Fibroblast of skin of left quadriceps (primary cell): ENCODE results near the gene KCND2.

Experiments used
- DNase-seq, 2 experiments: peaks; one replicate each; pipeline ENCODE4 v3.0.0-alpha.2; 2013; ENCODE audit warnings: low read depth in 2 of 2

Gene KCND2

GRCh38 chr7:120311028-120311788 lies 38.2 kb downstream of the KCND2 start:
- DNase-seq, result no peak

GRCh38 chr7:120320218-120320961 lies 47.4 kb downstream of the KCND2 start:
- DNase-seq, result no peak

- DNase-seq, result no peak
Observed at GRCh38 chr7:120327054-120327453, 54.1 kb downstream of the KCND2 start.

GRCh38 chr7:120332433-120332832 lies 59.5 kb downstream of the KCND2 start:
- no peak for DNase-seq

GRCh38 chr7:120334475-120334874 lies 61.5 kb downstream of the KCND2 start:
- DNase-seq, result no peak

- no peak for DNase-seq
Observed at GRCh38 chr7:120337308-120337907, 64.4 kb downstream of the KCND2 start.

GRCh38 chr7:120344276-120344675 lies 71.3 kb downstream of the KCND2 start:
- no peak for DNase-seq

GRCh38 chr7:120353171-120353570 lies 80.2 kb downstream of the KCND2 start:
- DNase-seq, result no peak

- no peak for DNase-seq
Observed at GRCh38 chr7:120360918-120361317, 87.9 kb downstream of the KCND2 start.

- DNase-seq, result no peak
Observed at GRCh38 chr7:120363414-120363813, 90.4 kb downstream of the KCND2 start.

GRCh38 chr7:120370954-120371353 lies 98.0 kb downstream of the KCND2 start:
- DNase-seq, result no peak

- DNase-seq, result no peak
Observed at GRCh38 chr7:120373174-120373573, 100.2 kb downstream of the KCND2 start.

- no peak for DNase-seq
Observed at GRCh38 chr7:120394595-120394994, 121.6 kb downstream of the KCND2 start.

- no peak for DNase-seq
Observed at GRCh38 chr7:120395526-120396019, 122.6 kb downstream of the KCND2 start.

- no peak for DNase-seq
Observed at GRCh38 chr7:120398284-120399000, 125.5 kb downstream of the KCND2 start.

- no peak for DNase-seq
Observed at GRCh38 chr7:120400806-120401455, 128.0 kb downstream of the KCND2 start.

- DNase-seq, result peak in 1 of 2 experiments; percentile 5
Observed at GRCh38 chr7:120402079-120402767, 129.2 kb downstream of the KCND2 start.

- DNase-seq, result no peak
Observed at GRCh38 chr7:120402801-120403200, 129.8 kb downstream of the KCND2 start.

GRCh38 chr7:120404042-120404441 lies 131.1 kb downstream of the KCND2 start:
- DNase-seq, result no peak

- no peak for DNase-seq
Observed at GRCh38 chr7:120405652-120406051, 132.7 kb downstream of the KCND2 start.

- DNase-seq, result no peak
Observed at GRCh38 chr7:120407010-120407409, 134.0 kb downstream of the KCND2 start.
